ENCODE measurements around the gene BIN1.
A peak's percentile ranks its signal among the peaks of the same experiment; 100 is the strongest.

BIN1 gene

DNA sequence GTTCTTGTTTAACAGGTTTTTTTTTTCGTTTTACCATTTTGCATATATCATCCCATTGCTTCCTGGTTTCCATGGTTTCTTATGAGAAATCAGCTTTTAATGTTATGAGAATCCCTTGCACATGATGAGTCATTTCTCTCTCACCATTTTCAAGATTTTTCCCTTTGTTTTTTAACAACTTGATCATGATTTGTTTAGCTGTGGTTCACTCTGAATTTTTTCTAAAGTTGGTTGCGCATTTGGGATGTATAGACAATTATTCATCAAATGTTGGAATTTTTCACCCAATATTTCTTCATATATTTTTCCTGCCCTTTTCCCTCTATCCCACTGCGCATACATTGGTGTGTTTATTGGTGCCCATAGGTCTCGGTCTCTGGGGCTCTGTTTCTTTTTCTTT, 42.4 kb upstream of the BIN1 start:
- TF ChIP-seq, protein P1, sequence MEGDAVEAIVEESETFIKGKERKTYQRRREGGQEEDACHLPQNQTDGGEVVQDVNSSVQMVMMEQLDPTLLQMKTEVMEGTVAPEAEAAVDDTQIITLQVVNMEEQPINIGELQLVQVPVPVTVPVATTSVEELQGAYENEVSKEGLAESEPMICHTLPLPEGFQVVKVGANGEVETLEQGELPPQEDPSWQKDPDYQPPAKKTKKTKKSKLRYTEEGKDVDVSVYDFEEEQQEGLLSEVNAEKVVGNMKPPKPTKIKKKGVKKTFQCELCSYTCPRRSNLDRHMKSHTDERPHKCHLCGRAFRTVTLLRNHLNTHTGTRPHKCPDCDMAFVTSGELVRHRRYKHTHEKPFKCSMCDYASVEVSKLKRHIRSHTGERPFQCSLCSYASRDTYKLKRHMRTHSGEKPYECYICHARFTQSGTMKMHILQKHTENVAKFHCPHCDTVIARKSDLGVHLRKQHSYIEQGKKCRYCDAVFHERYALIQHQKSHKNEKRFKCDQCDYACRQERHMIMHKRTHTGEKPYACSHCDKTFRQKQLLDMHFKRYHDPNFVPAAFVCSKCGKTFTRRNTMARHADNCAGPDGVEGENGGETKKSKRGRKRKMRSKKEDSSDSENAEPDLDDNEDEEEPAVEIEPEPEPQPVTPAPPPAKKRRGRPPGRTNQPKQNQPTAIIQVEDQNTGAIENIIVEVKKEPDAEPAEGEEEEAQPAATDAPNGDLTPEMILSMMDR (IDR thresholded peaks at IDR 0.05; ENCODE audit: low read depth, low read length), result no peak
- DNase-seq (ENCODE audit: extremely low read depth, low read depth), result peak; percentile 56

DNA sequence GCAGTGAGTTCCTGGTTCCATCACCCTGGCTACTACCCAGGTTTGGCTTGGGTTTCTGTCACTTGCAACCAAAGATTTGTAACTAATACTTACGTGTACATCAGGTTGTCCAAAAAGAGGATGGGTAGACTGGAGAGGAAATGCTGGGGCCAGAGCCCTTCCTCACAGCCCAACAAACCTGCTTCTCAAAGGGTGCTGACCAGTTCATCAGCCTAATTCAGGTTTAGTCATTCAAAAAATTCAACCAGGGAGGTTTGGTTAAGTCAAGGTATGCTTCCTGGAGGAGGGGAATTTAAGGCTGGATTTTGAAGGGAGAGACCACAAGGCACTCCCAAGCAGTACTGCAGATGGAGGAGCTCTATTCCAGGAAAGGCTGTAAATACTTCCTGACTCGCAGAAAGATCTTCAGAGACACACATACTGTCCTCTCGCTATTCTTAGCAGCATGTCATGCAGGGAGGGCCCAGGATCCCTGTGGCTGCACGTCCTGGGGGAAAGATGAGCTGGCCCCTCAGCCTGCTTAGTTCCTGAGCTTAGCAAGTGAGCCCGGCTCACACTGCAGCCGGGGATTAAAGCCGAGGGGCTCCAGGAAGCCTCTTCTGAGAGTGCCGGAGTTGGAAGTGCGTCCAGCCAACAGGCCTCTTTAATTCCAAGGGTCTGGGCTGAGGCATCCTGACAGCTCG, 40.0 kb upstream of the BIN1 start:
- no peak for DNase-seq (ENCODE audit: extremely low read depth, low read depth)

DNA sequence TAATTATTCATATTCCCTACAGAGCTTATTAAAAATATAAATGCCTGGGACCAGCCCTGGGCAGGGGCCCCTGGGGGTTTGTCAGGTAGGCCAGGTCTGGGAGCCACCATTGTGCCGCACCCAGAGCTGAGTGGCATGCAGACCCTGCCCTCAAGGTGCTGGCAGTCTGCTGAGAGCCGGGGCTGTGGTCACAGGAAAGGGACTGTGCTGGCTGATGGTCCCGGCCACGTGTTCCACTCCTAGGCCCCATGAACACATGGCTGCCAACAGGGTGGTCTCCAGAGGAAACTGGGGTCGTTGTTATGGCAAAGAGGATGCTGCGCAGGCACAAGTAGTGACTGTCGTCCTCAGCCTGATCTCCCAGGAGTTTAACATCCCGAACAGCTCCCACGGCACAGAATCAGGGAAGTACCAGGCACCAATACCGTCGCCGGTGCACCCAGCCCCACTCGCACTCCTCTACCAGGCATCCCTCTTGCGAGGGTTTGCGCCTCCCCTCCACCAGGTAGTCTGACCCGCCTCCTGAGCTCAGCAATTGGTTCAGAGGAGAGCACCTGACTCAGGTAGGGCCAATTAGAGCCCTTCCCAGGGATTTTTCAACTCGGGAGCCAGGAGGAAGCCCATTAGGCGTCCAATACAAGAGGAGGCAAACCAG, 39.2 kb upstream of the BIN1 start:
- TF ChIP-seq, protein P1 (IDR thresholded peaks at IDR 0.05; ENCODE audit: low read depth, low read length), result no peak

More for the DNA sequence above, 40.0 kb upstream of the BIN1 start:
- TF ChIP-seq, protein P1 (IDR thresholded peaks at IDR 0.05; ENCODE audit: low read depth, low read length), result no peak

DNA sequence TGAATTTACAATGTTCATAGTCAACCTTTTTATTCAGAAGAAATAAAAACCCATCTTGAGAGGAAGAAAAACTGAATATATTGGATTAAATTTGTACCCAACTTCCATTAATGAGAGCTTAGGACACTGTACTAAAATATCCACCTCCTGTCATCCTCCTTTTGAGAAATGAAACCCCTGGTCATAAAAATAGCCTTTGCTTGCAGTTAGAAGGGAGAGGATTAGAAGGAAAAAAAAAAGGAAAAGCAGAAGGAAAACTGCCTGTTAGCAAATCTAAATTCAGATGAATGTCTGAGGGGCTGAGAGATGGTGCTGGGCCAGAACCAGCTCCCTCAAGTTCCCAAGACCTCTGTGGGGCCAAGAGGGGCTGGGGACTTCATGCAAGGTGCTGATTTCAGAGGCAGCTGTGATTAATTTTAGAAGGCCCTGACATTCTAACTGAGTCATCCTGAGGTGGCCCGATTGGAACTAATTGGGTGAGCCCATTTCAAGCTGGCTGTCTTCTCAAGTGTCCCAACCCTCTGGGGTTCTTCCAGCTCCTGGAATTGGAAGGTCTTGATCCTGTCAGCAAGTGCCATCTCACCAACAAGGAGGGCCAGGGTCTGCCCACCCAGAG, 38.4 kb upstream of the BIN1 start:
- TF ChIP-seq, protein P1 (IDR thresholded peaks at IDR 0.05; ENCODE audit: low read depth, low read length), result no peak
- DNase-seq (ENCODE audit: extremely low read depth, low read depth), result peak; percentile 20

More for the DNA sequence above, 39.2 kb upstream of the BIN1 start:
- no peak for DNase-seq (ENCODE audit: extremely low read depth, low read depth)

DNA sequence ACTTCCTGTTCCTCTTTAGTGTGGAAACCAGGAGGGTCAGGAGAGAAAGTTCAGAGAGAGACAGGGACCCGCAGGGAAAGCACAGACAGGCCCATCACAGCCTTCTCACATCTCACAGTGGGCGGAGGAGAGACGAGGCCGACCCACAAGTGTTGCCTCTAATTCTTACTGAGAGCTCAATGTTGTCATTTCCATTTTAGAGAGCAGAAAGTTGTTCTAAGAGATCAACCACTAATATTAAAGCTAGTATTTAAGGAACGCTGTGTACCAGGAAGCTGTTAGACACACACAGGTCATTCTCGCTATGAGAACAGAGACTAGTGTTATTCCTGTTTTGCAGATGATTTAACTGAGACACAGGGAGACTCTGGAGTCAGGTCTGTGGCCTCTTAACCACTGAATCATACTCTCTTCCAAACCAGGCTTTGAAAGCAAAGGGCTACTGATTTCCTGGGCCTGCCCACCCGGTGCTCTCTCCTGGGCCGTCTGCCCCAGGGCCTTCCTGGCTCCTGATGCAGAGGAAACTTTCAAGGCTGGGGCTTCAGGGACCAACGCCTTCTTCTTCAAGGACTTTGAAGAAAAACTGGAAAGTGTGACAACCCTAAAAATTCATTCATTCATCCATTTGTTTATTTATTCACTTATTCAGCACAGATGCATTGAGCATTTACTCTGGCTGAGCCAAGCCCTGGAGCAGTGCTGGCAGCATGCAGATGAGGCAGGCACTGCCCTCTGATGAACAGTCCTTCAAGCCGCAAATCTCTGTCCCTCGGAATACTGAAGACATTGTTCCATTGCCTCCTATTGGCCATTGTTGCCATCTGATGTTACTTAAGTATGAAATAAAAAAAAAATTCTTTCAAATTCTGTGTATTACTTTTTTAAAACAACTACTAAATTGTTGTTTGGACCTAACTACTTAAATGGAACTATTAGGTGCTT, 37.2 kb upstream of the BIN1 start:
- TF ChIP-seq, protein P1 (IDR thresholded peaks at IDR 0.05; ENCODE audit: low read depth, low read length), result peak; percentile 18
- no peak for DNase-seq (ENCODE audit: extremely low read depth, low read depth)

DNA sequence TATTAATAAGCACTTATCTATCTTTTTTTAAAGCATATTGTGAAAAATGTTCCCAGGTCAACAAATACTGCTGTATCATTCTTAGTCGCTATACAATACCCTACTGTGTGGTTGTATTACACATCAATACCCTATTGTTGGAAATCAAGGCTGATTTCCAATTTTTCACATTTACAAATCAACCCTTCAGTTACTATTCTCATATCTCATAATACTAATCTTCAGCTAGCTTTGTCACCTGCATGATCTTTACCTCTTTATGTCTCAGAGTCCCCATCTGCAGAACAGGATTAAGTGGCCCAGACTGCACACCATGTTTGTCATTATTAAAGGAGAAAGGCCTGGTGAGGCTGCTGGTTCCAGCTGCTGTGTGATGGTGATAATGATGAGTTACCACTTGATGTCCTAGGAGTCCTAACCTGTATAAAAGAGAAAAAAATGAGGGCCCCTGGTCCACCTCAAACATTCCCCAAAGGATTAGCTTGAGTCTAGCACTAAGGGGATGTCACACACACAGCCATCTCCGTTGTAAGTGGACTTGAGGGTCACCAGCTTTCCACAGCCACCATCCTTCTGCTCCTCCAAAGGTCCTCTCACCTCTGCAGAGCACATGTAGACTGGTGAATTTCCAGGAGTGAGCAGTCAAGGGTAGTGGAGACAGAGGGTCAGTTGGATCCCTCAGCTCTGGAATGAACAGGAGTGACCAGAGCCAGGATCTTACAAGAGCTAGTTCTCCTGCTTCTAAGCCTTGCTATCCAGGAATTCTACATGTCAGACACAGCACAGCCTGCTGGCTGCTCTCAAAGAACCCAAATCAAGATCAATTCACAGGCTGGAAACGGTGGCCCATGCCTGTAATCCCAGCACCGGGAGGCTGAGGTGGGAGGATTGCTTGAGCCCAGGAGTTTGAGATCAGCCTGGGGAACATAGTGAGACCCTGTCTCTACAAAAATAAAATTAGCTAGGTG, 36.0 kb upstream of the BIN1 start:
- TF ChIP-seq, protein P1 (IDR thresholded peaks at IDR 0.05; ENCODE audit: low read depth, low read length), result no peak; the same call in none of the 2 replicates
- no peak for DNase-seq (ENCODE audit: extremely low read depth, low read depth)
